HG02981 (cell line): ENCODE data around the gene CYTH3.
"Not testable (repeated sequence)": the region's sequence is repeated elsewhere in the genome, so short reads cannot be mapped to it uniquely, and the experiment has no call there.

Experiments used
- ATAC-seq: cut with Tn5 transposase; IDR thresholded peaks from one replicate; pipeline ENCODE4 v1.9.1; 2021; ENCODE audit warnings: mild to moderate bottlenecking, moderate library complexity; ENCODE audit not compliant: unreplicated experiment

CYTH3 gene

GRCh38 chr7:6154542-6155404 lies 117.7 kb downstream of the CYTH3 start:
- ATAC-seq, result no peak

GRCh38 chr7:6153646-6154541 lies 118.5 kb downstream of the CYTH3 start:
- no peak for ATAC-seq

- no peak for ATAC-seq
These were observed 120.3 kb downstream of the CYTH3 start for GRCh38 chr7:6151994-6152735.

GRCh38 chr7:6151527-6151926 lies 120.9 kb downstream of the CYTH3 start:
- not testable (repeated sequence) for ATAC-seq

GRCh38 chr7:6149996-6150395 lies 122.4 kb downstream of the CYTH3 start:
- no peak for ATAC-seq

GRCh38 chr7:6148724-6149360 lies 123.6 kb downstream of the CYTH3 start:
- ATAC-seq, result no peak

GRCh38 chr7:6147627-6148026 lies 124.8 kb downstream of the CYTH3 start:
- no peak for ATAC-seq

GRCh38 chr7:6146666-6147065 lies 125.8 kb downstream of the CYTH3 start:
- ATAC-seq, result no peak

GRCh38 chr7:6143997-6144396 lies 128.4 kb downstream of the CYTH3 start:
- ATAC-seq, result no peak

- no peak for ATAC-seq
These were observed 129.5 kb downstream of the CYTH3 start for GRCh38 chr7:6142871-6143380.

GRCh38 chr7:6139189-6139996 lies 133.0 kb downstream of the CYTH3 start:
- no peak for ATAC-seq

- no peak for ATAC-seq
These were observed 135.9 kb downstream of the CYTH3 start for GRCh38 chr7:6136475-6136874.

GRCh38 chr7:6133249-6133648 lies 139.2 kb downstream of the CYTH3 start:
- ATAC-seq, result no peak

- ATAC-seq, result no peak
These were observed 142.3 kb downstream of the CYTH3 start for GRCh38 chr7:6130007-6130587.

GRCh38 chr7:6128205-6128604 lies 144.2 kb downstream of the CYTH3 start:
- ATAC-seq, result no peak

GRCh38 chr7:6127110-6127490 lies 145.3 kb downstream of the CYTH3 start:
- no peak for ATAC-seq

- ATAC-seq, result no peak
These were observed 148.6 kb downstream of the CYTH3 start for GRCh38 chr7:6123843-6124242.

- no peak for ATAC-seq
These were observed 151.3 kb downstream of the CYTH3 start for GRCh38 chr7:6121141-6121540.

GRCh38 chr7:6117533-6117932 lies 154.9 kb downstream of the CYTH3 start:
- no peak for ATAC-seq
